K562 (cell line): ENCODE results near the gene CCDC174. TPM values are rescaled to one million over a fixed set of nuclear protein-coding genes. Genes with fewer than 3 reads are reported as not detected.

ENCODE experiments used
- BMI1 ChIP-seq: fragments of 150-350 bp; IDR thresholded peaks from 2 replicates; pipeline ENCODE4 v1.6.1; 2014; ENCODE audit warnings: low read length
- CEBPB ChIP-seq: fragments of 450-650 bp; IDR thresholded peaks from 2 replicates; pipeline ENCODE4 v1.6.1; 2016; ENCODE audit warnings: missing genetic modification characterization, missing compliant biosample characterization
- MAFG ChIP-seq: fragments of 450-650 bp; conservative IDR thresholded peaks from 2 replicates; pipeline ENCODE4 v1.6.1; 2016; ENCODE audit warnings: missing genetic modification characterization, missing compliant biosample characterization
- POLR2AphosphoS2 ChIP-seq: IDR thresholded peaks from 2 replicates; pipeline ENCODE4 v1.6.1; 2012; ENCODE audit warnings: low read length, improper control_type of control experiment
- SMAD3 ChIP-seq: fragments of 450-650 bp; formaldehyde crosslinking; conservative IDR thresholded peaks from 2 replicates; pipeline ENCODE4 v1.4.0; 2020; ENCODE audit warnings: mild to moderate bottlenecking
- ZNF143 ChIP-seq: sonication (generic); formaldehyde crosslinking; IDR thresholded peaks from 2 replicates; pipeline ENCODE4 v1.9.0; 2022; ENCODE audit warnings: mild to moderate bottlenecking, missing genetic modification reagents
- ZSCAN29 ChIP-seq: fragments of 450-650 bp; IDR thresholded peaks from 2 replicates; pipeline ENCODE4 v1.6.1; 2017
- polyA plus RNA-seq, 8 experiments: library from polyadenylated mRNA; depleted of rRNA in 4 of 8; stranded (reverse) in 5 of 8; unstranded in 3 of 8; fragments of >200 nt; fragmentation: Nextera tagmentation in 2 of 8; fragmentation: Illumina TruSeq in 1 of 8; extraction: Ambion mirVana in 2 of 8; extraction: Trizol in 1 of 8; gene quantifications; 2 replicates each; pipeline versions ENCODE4 v1.2.1 to v1.2.3, GENCODE V29; 2011 to 2014; ENCODE audit warnings: inconsistent platforms in 1 of 8, missing spikeins in 1 of 8
- total RNA-seq, 7 experiments: library from RNA; depleted of rRNA in 6 of 7; stranded (reverse); fragments of >200 nt in 6 of 7; fragmentation: Illumina TruSeq in 2 of 7; extraction: Trizol in 2 of 7; gene quantifications; 2 replicates each; pipeline versions ENCODE4 v1.2.1 to v1.2.3, GENCODE V29; 2011 to 2021; ENCODE audit warnings: low replicate concordance in 1 of 7
- TF ChIP-seq, protein P1 (sequence below): fragments of 250-450 bp; sonication (Bioruptor Pico); IDR thresholded peaks from 2 replicates; pipeline ENCODE4 v1.5.0; 2021; ENCODE audit warnings: mild to moderate bottlenecking, borderline replicate concordance
- TF ChIP-seq, protein P2 (sequence below), 3 experiments: IDR thresholded peaks in 2 of 3; conservative IDR thresholded peaks in 1 of 3; 2 replicates each; pipeline ENCODE4 v1.5.1; 2011 to 2012; ENCODE audit warnings: low read length in 3 of 3, mild to moderate bottlenecking in 3 of 3, control low read depth in 2 of 3, improper control_type of control experiment in 1 of 3, inconsistent platforms in 1 of 3, low read depth in 1 of 3, mixed read lengths in 1 of 3, moderate library complexity in 1 of 3; ENCODE audit not compliant: insufficient read depth in 2 of 3
- TF ChIP-seq, protein P3 (sequence below), 2 experiments: fragments of 450-650 bp in 1 of 2; IDR thresholded peaks; 2 replicates each; pipeline ENCODE4 v1.6.1; 2011 to 2017; ENCODE audit warnings: low read depth in 2 of 2, antibody characterized with exemption in 1 of 2, borderline replicate concordance in 1 of 2, low read length in 1 of 2, mild to moderate bottlenecking in 1 of 2, mixed read lengths in 1 of 2; ENCODE audit not compliant: control insufficient read depth in 1 of 2

Gene CCDC174
- total and polyA plus RNA-seq, 9 of the 15 experiments (the other 6 are each of a cell fraction or from before 2014, with no cell fraction given): 7.4 to 41.0 (median 28.5) TPM

DNA sequence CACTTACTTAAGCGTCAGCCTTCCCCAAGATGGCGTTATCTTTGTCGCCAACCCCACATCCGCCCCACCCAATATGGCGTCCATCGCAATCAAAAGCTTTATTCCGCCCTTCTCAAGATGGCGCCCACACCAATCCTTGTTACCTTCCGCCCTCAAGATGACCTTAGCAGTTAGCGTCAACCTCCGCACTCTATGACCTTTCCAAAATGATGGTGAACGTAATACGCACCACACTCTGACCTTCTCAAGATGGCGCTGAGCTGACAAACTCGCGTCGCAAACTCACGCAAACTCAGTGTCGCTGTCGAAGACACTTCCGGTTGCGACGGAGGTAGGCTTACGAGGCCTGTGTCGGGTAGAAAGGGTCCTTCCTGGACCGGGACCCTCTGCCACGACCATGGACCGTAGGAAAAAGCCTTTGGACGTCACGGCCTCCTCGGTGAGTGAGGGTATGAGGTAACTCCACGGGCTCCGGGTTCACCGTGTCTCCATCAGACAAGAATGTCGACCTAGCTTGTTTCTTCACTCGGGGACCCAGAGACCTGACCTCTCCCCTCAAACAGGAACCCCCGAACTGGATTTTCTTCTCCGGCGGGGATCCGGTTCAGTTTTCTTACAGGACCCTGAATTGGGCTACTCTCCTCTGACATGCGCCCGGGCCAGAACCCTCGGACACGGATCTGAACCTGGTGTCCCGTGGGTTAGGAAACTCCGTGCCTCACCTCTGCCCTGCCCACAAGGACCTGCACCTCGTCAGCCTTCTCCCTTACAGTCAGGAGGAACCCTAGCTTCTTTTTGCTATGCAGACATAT, at the start of gene CCDC174 (continued):
- TF ChIP-seq, protein P1, sequence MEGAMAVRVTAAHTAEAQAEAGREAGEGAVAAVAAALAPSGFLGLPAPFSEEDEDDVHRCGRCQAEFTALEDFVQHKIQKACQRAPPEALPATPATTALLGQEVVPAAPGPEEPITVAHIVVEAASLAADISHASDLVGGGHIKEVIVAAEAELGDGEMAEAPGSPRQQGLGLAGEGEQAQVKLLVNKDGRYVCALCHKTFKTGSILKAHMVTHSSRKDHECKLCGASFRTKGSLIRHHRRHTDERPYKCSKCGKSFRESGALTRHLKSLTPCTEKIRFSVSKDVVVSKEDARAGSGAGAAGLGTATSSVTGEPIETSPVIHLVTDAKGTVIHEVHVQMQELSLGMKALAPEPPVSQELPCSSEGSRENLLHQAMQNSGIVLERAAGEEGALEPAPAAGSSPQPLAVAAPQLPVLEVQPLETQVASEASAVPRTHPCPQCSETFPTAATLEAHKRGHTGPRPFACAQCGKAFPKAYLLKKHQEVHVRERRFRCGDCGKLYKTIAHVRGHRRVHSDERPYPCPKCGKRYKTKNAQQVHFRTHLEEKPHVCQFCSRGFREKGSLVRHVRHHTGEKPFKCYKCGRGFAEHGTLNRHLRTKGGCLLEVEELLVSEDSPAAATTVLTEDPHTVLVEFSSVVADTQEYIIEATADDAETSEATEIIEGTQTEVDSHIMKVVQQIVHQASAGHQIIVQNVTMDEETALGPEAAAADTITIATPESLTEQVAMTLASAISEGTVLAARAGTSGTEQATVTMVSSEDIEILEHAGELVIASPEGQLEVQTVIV (CRISPR knock-in tag): peak; percentile 97
- TF ChIP-seq, protein P2, sequence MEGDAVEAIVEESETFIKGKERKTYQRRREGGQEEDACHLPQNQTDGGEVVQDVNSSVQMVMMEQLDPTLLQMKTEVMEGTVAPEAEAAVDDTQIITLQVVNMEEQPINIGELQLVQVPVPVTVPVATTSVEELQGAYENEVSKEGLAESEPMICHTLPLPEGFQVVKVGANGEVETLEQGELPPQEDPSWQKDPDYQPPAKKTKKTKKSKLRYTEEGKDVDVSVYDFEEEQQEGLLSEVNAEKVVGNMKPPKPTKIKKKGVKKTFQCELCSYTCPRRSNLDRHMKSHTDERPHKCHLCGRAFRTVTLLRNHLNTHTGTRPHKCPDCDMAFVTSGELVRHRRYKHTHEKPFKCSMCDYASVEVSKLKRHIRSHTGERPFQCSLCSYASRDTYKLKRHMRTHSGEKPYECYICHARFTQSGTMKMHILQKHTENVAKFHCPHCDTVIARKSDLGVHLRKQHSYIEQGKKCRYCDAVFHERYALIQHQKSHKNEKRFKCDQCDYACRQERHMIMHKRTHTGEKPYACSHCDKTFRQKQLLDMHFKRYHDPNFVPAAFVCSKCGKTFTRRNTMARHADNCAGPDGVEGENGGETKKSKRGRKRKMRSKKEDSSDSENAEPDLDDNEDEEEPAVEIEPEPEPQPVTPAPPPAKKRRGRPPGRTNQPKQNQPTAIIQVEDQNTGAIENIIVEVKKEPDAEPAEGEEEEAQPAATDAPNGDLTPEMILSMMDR (IDR thresholded peaks at IDR 0.05 in 2 of 3, conservative IDR thresholded peaks at IDR 0.05 in 1 of 3; ENCODE audit: insufficient read depth in 2 of 3, low read depth in 1 of 3, low read length in 3 of 3): peak in 1 of 3 experiments; percentile 48; a peak in 2 of 6 replicates
- 0 out of 2 replicates have a peak, but pooled peaks have one; percentile 4 for TF ChIP-seq MAFG
- TF ChIP-seq POLR2AphosphoS2: peak; percentile 86; the same call in 1 of the 2 replicates
- peak; percentile 79; the same call in 1 of the 2 replicates for TF ChIP-seq SMAD3 (CRISPR knock-in tag)
- TF ChIP-seq ZNF143 (CRISPR knock-in tag): peak; percentile 60; the same call in 1 of the 2 replicates
- TF ChIP-seq, protein P3, sequence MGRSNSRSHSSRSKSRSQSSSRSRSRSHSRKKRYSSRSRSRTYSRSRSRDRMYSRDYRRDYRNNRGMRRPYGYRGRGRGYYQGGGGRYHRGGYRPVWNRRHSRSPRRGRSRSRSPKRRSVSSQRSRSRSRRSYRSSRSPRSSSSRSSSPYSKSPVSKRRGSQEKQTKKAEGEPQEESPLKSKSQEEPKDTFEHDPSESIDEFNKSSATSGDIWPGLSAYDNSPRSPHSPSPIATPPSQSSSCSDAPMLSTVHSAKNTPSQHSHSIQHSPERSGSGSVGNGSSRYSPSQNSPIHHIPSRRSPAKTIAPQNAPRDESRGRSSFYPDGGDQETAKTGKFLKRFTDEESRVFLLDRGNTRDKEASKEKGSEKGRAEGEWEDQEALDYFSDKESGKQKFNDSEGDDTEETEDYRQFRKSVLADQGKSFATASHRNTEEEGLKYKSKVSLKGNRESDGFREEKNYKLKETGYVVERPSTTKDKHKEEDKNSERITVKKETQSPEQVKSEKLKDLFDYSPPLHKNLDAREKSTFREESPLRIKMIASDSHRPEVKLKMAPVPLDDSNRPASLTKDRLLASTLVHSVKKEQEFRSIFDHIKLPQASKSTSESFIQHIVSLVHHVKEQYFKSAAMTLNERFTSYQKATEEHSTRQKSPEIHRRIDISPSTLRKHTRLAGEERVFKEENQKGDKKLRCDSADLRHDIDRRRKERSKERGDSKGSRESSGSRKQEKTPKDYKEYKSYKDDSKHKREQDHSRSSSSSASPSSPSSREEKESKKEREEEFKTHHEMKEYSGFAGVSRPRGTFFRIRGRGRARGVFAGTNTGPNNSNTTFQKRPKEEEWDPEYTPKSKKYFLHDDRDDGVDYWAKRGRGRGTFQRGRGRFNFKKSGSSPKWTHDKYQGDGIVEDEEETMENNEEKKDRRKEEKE (IDR thresholded peaks at IDR 0.05; ENCODE audit: borderline replicate concordance in 1 of 2, control insufficient read depth in 1 of 2, low read depth in 2 of 2, low read length in 1 of 2): no peak
- TF ChIP-seq ZSCAN29: no peak
- no peak for TF ChIP-seq BMI1
- no peak for TF ChIP-seq CEBPB (tag)
